SK-N-MC (cell line): ENCODE data around the gene PNKD.

Experiments used
- DNase-seq: peaks from one replicate; pipeline ENCODE4 v3.0.0-alpha.2; 2011; ENCODE audit warnings: low read depth, low spot score
- H3K27ac ChIP-seq: fragments of 200-600 bp; sonication (generic); 2 replicates; pipeline ENCODE4 v1.5.1; 2016; ENCODE audit warnings: mixed run types
- H3K36me3 ChIP-seq: fragments of 200-600 bp; sonication (generic); 2 replicates; pipeline ENCODE4 v1.6.1; 2017; ENCODE audit warnings: antibody characterized with exemption, low read length, mixed read lengths; ENCODE audit not compliant: insufficient read depth
- H3K4me3 ChIP-seq: fragments of 200-600 bp; sonication (generic); 2 replicates; pipeline ENCODE4 v1.5.1; 2016
- H3K9ac ChIP-seq: fragments of 200-600 bp; sonication (generic); 2 replicates; pipeline ENCODE4 v1.8.0; 2017; ENCODE audit warnings: mixed run types, mixed read lengths; ENCODE audit not compliant: insufficient read length
- H3K9me3 ChIP-seq: fragments of 200-600 bp; sonication (generic); 2 replicates; pipeline ENCODE4 v1.6.1; 2017; ENCODE audit warnings: low read depth, mild to moderate bottlenecking, antibody characterized with exemption, low read length, moderate library complexity, mixed read lengths
- EZH2 ChIP-seq: fragments of 200-600 bp; sonication (generic); IDR thresholded peaks from one replicate; pipeline ENCODE4 v1.6.1; 2017; ENCODE audit warnings: antibody characterized with exemption
- FOXP2 ChIP-seq: optimal IDR thresholded peaks from 2 replicates; pipeline ENCODE3; 2011; ENCODE audit warnings: mild to moderate bottlenecking, moderate library complexity; ENCODE audit not compliant: insufficient read depth; ENCODE audit errors: extremely low read length, control extremely low read depth
- POLR2AphosphoS5 ChIP-seq: IDR thresholded peaks from 2 replicates; pipeline ENCODE4 v1.6.1; 2012; ENCODE audit warnings: mild to moderate bottlenecking, low read depth, low read length, borderline replicate concordance

Gene PNKD

GRCh38 chr2:218260742-218261422 is 9.4 kb upstream of the PNKD start, which contains the start of gene GPBAR1:
TSS of gene GPBAR1 (plus strand) at chr2:218261015. CDS start at chr2:218262725, 1,710 bp downstream.
- no peak for DNase-seq
- TF ChIP-seq FOXP2 (no peak), EZH2 (no peak), POLR2AphosphoS5 (no peak)

GRCh38 chr2:218261423-218262236 is 8.7 kb upstream of the PNKD start:
- Histone ChIP-seq H3K27ac (no peak overlapping the region), H3K9ac (no peak overlapping the region), H3K36me3 (peaks cover 12% of the 10 kb centered on the region; the same call in 1 of the 2 replicates), H3K9me3 (no peaks in the 10 kb centered on the region), H3K4me3 (no peak overlapping the region)
- TF ChIP-seq EZH2, result no peak
- TF ChIP-seq POLR2AphosphoS5, result no peak
- TF ChIP-seq FOXP2, result no peak
- no peak for DNase-seq

More at GRCh38 chr2:218260742-218261422, 9.4 kb upstream of the PNKD start, which contains the start of gene GPBAR1:
- Histone ChIP-seq H3K36me3 (peaks cover 7% of the 10 kb centered on the region; the same call in 1 of the 2 replicates), H3K9ac (no peak within 1 kb of the TSS), H3K4me3 (no peak within 1 kb of the TSS), H3K9me3 (no peaks in the 10 kb centered on the region), H3K27ac (no peak within 1 kb of the TSS)

GRCh38 chr2:218262237-218262600 is 8.1 kb upstream of the PNKD start:
- DNase-seq, result no peak
- no peak overlapping the region for H3K27ac ChIP-seq
- H3K9ac ChIP-seq, result no peak overlapping the region
- no peaks in the 10 kb centered on the region for H3K9me3 ChIP-seq
- TF ChIP-seq FOXP2, result no peak
- TF ChIP-seq EZH2, result no peak
- no peak overlapping the region for H3K4me3 ChIP-seq
- H3K36me3 ChIP-seq, result peaks cover 15% of the 10 kb centered on the region; the same call in 1 of the 2 replicates

- DNase-seq, result no peak
- peaks cover 19% of the 10 kb centered on the region; the same call in 1 of the 2 replicates for H3K36me3 ChIP-seq
- H3K9ac ChIP-seq, result no peak overlapping the region
- no peak overlapping the region for H3K4me3 ChIP-seq
- TF ChIP-seq EZH2, result no peak
- TF ChIP-seq POLR2AphosphoS5, result no peak
- TF ChIP-seq FOXP2, result no peak
- H3K27ac ChIP-seq, result no peak overlapping the region
- no peaks in the 10 kb centered on the region for H3K9me3 ChIP-seq
Measured at GRCh38 chr2:218262631-218263586, 7.4 kb upstream of the PNKD start.

GRCh38 chr2:218263817-218264641 is 6.3 kb upstream of the PNKD start:
- Histone ChIP-seq H3K9me3 (no peaks in the 10 kb centered on the region), H3K27ac (no peak overlapping the region), H3K9ac (no peak overlapping the region), H3K36me3 (peaks cover 19% of the 10 kb centered on the region; the same call in 1 of the 2 replicates), H3K4me3 (no peak overlapping the region)
- no peak for DNase-seq
- TF ChIP-seq EZH2 (no peak), POLR2AphosphoS5 (no peak), FOXP2 (no peak)

GRCh38 chr2:218264773-218265561 is 5.4 kb upstream of the PNKD start:
- Histone ChIP-seq H3K36me3 (peaks cover 19% of the 10 kb centered on the region; the same call in 1 of the 2 replicates), H3K9me3 (no peaks in the 10 kb centered on the region), H3K4me3 (no peak overlapping the region), H3K9ac (no peak overlapping the region), H3K27ac (no peak overlapping the region)
- TF ChIP-seq FOXP2, result no peak
- no peak for TF ChIP-seq POLR2AphosphoS5
- TF ChIP-seq EZH2, result no peak
- DNase-seq, result no peak

GRCh38 chr2:218265626-218266025 is 4.7 kb upstream of the PNKD start:
- peaks cover 19% of the 10 kb centered on the region; the same call in 1 of the 2 replicates for H3K36me3 ChIP-seq
- H3K9me3 ChIP-seq, result no peaks in the 10 kb centered on the region
- no peak overlapping the region for H3K9ac ChIP-seq
- TF ChIP-seq FOXP2, result no peak
- TF ChIP-seq EZH2, result no peak
- no peak for TF ChIP-seq POLR2AphosphoS5
- no peak overlapping the region for H3K27ac ChIP-seq
- no peak overlapping the region for H3K4me3 ChIP-seq
- DNase-seq, result no peak
